Measurements from ENCODE around the gene EIF4ENIF1. TPM values are rescaled to one million over a fixed set of nuclear protein-coding genes. Genes with fewer than 3 reads are reported as not detected.

EIF4ENIF1 gene
- total RNA-seq, 1 experiment from 2014 or later: 36.3 TPM

DNA sequence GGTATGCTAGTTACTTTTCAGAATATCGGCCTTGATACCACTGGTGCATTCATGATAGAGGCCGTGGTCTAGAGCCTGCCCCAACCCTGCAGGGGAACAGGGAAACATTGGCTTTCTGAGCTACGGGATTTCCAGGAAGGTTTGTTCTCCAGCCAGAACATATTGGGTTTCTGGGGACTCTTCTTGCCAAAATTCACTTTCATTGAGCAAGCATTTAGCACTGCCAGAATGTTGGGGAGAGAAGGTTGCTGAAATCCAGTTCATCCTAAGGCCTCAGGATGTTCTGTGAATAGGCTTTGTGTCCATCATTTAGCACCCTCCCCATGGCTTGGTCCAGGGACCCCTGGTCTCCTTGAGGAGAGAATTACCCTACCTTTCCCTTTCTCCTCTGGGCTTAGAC lies 53.5 kb downstream of the EIF4ENIF1 start:
- TF ChIP-seq, protein P1, sequence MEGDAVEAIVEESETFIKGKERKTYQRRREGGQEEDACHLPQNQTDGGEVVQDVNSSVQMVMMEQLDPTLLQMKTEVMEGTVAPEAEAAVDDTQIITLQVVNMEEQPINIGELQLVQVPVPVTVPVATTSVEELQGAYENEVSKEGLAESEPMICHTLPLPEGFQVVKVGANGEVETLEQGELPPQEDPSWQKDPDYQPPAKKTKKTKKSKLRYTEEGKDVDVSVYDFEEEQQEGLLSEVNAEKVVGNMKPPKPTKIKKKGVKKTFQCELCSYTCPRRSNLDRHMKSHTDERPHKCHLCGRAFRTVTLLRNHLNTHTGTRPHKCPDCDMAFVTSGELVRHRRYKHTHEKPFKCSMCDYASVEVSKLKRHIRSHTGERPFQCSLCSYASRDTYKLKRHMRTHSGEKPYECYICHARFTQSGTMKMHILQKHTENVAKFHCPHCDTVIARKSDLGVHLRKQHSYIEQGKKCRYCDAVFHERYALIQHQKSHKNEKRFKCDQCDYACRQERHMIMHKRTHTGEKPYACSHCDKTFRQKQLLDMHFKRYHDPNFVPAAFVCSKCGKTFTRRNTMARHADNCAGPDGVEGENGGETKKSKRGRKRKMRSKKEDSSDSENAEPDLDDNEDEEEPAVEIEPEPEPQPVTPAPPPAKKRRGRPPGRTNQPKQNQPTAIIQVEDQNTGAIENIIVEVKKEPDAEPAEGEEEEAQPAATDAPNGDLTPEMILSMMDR (conservative IDR thresholded peaks at IDR 0.05): no peak
- Mint-ChIP-seq H3K4me1 (no peaks in the 10 kb centered on the region), H3K36me3 (ENCODE audit: insufficient read depth in 1 of 3, low read depth in 3 of 3) (peaks cover 26 to 90% (median 79%) of the 10 kb centered on the region in 3 experiments; a peak in 6 of 7 replicates), H3K27ac (no peak overlapping the region), H3K4me3 (no peak overlapping the region), H3K27me3 (ENCODE audit: low read depth) (no peaks in the 10 kb centered on the region; the same call in 1 of the 2 replicates), H3K9me3 (no peaks in the 10 kb centered on the region)
- Histone ChIP-seq H4K8ac (replicated peaks; ENCODE audit: insufficient read length, low read depth, low read length) (no peak overlapping the region), H2BK15ac (ENCODE audit: low read depth, low read length) (no peak overlapping the region), H3K56ac (ENCODE audit: insufficient read length, low read depth, low read length) (no peak overlapping the region), H3K9ac (ENCODE audit: extremely low read depth, insufficient read length, low read length) (no peak overlapping the region), H4K5ac (ENCODE audit: insufficient read length, low read depth, low read length) (no peak overlapping the region), H3K18ac (ENCODE audit: insufficient read length, low read depth, low read length) (no peak overlapping the region), H2BK120ac (ENCODE audit: low read depth, low read length, poor library complexity, severe bottlenecking) (no peak overlapping the region), H3K23me2 (ENCODE audit: insufficient read length, low read depth, low read length, poor library complexity, severe bottlenecking) (no peaks in the 10 kb centered on the region), H3K27me3 (ENCODE audit: insufficient read depth, low read length) (no peaks in the 10 kb centered on the region), H2AFZ (ENCODE audit: low read length) (no peak overlapping the region), H3K4me2 (ENCODE audit: insufficient read depth, insufficient read length, low read length) (no peak overlapping the region), H3K14ac (ENCODE audit: insufficient read depth, low read length) (no peak overlapping the region), H2AK5ac (ENCODE audit: insufficient read length, low read length) (no peak overlapping the region), H2BK20ac (ENCODE audit: low read depth, low read length, poor library complexity, severe bottlenecking) (no peak overlapping the region), H3K79me2 (ENCODE audit: insufficient read depth, low read length) (no peaks in the 10 kb centered on the region), H4K20me1 (ENCODE audit: control insufficient read depth, insufficient read depth, insufficient read length) (no peaks in the 10 kb centered on the region), H3K9me3 (ENCODE audit: control insufficient read depth, low read depth, low read length) (no peaks in the 10 kb centered on the region), H3T11ph (ENCODE audit: low read length) (no peak overlapping the region), H3K4ac (ENCODE audit: low read depth, low read length) (no peak overlapping the region), H4K91ac (ENCODE audit: insufficient read length, low read depth, low read length) (no peak overlapping the region), H3K4me1 (ENCODE audit: insufficient read depth, low read length) (no peaks in the 10 kb centered on the region), H2BK12ac (ENCODE audit: insufficient read length, low read depth, low read length) (no peak overlapping the region), H3K27ac (ENCODE audit: insufficient read length, low read depth, low read length) (no peak overlapping the region), H3K79me1 (ENCODE audit: insufficient read depth, low read depth, low read length, poor library complexity, severe bottlenecking) (no peaks in the 10 kb centered on the region), H2BK5ac (ENCODE audit: insufficient read length, low read length) (no peak overlapping the region), H3K23ac (ENCODE audit: insufficient read length, low read depth, low read length) (no peak overlapping the region)
- no peak for DNase-seq
- WGBS (ENCODE audit: extremely low coverage, insufficient read length, low lambda C conversion rate): no CpG with 5 or more reads among the region's 3 CpGs

All from H9 (cell line).